Prostate gland (tissue), 2 donors: ENCODE results near the gene RNF227. TPM values are rescaled to one million over a fixed set of nuclear protein-coding genes. Genes with fewer than 3 reads are reported as not detected.
"Not testable (repeated sequence)": the region's sequence is repeated elsewhere in the genome, so short reads cannot be mapped to it uniquely, and the experiment has no call there.

Experiments used
- DNase-seq: peaks from one replicate; pipeline ENCODE4 v3.0.0-alpha.2; 2019; ENCODE audit warnings: low spot score
- H3K27ac ChIP-seq, 2 donors: fragments of 200-600 bp; sonication (generic); 2 replicates each; pipeline ENCODE4 v1.5.1; 2017 to 2019
- H3K27me3 ChIP-seq: fragments of 200-600 bp; sonication (generic); replicated peaks from 2 replicates; pipeline ENCODE4 v1.5.1; 2019; ENCODE audit not compliant: insufficient read depth
- H3K36me3 ChIP-seq, 2 donors: fragments of 200-600 bp; sonication (generic); 1 replicate in 1 of 2; 2 replicates in 1 of 2; pipeline versions ENCODE4 v1.5.1 to v1.8.1; 2017 to 2019
- H3K4me1 ChIP-seq: fragments of 200-600 bp; sonication (generic); replicated peaks from 2 replicates; pipeline ENCODE4 v1.5.1; 2019
- H3K4me3 ChIP-seq, 2 donors: fragments of 200-600 bp; sonication (generic); 2 replicates each; pipeline ENCODE4 v1.5.1; 2017 to 2019
- H3K9me3 ChIP-seq: fragments of 200-600 bp; sonication (generic); 2 replicates; pipeline ENCODE4 v1.5.1; 2017
- POLR2A ChIP-seq: fragments of 450-650 bp; IDR thresholded peaks from one replicate; pipeline ENCODE4 v1.6.1; 2016; ENCODE audit warnings: antibody characterized with exemption, mild to moderate bottlenecking
- POLR2AphosphoS5 ChIP-seq: sonication (generic); formaldehyde crosslinking; IDR thresholded peaks from one replicate; pipeline ENCODE4 v1.6.1; 2017; ENCODE audit warnings: antibody characterized with exemption
- WGBS: methylation state at CpG from one replicate; pipeline ENCODE4 v1.1.5; 2018; 5-methylcytosine and 5-hydroxymethylcytosine counted together
- intact Hi-C: fragments of 100-400 bp; cut with DNase I; formaldehyde crosslinking; loops from one replicate; pipeline ENCODE4 v1.14.2; 2022
- total RNA-seq, 2 donors: library from RNA; depleted of rRNA; stranded (reverse); fragments of >200 nt; gene quantifications; one replicate each; pipeline ENCODE4 v1.1.0, GENCODE V29; 2016
- TF ChIP-seq, protein P1 (sequence below), 4 experiments: fragments of 200-600 bp in 2 of 4; fragments of 450-650 bp in 2 of 4; sonication (generic) in 2 of 4; IDR thresholded peaks; 1 replicate in 3 of 4; 2 replicates in 1 of 4; pipeline ENCODE4 v1.5.1; 2016 to 2019; ENCODE audit warnings: antibody characterized with exemption in 4 of 4, mild to moderate bottlenecking in 2 of 4, moderate library complexity in 2 of 4

Gene RNF227
- total RNA-seq, 2 donors from 2014 or later: 7.8 to 32.4 TPM

DNA sequence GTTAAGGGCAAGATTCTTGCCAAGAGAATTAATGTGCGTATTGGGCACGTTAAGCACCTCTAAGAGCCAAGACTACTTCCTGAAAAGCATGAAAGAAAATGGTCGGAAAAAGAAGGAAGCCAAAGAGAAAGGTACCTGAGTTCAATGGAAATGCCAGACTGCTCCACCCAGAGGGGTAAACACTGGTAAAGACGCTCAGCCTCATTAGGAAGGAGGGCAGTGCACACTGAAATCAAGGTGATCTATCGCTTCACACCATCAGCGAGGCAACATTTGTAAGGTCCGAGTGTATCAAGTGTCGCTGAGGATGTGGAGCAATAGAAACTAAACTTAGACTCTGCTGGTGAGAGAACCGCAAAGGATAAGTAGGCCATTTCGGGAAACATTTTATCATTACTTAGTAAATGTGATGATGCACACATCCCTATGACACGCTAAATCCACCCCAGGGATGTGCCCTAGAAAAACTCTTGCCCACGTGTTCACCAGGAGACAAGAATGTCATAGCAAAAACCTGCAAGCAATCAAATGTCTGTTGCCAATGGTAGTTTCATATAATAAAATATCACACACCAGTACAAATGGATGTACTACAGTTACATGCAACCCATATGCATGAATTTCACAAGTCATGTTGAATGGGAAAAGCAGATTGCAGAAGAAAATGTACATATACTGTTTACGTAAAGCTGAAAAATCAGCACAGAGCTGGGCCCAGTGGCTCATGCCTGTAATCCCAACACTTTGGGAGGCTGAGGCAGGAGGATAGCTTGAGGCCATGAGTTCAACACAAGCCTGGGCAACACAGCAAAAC, 39.5 kb upstream of the RNF227 start:
- TF ChIP-seq, protein P1, sequence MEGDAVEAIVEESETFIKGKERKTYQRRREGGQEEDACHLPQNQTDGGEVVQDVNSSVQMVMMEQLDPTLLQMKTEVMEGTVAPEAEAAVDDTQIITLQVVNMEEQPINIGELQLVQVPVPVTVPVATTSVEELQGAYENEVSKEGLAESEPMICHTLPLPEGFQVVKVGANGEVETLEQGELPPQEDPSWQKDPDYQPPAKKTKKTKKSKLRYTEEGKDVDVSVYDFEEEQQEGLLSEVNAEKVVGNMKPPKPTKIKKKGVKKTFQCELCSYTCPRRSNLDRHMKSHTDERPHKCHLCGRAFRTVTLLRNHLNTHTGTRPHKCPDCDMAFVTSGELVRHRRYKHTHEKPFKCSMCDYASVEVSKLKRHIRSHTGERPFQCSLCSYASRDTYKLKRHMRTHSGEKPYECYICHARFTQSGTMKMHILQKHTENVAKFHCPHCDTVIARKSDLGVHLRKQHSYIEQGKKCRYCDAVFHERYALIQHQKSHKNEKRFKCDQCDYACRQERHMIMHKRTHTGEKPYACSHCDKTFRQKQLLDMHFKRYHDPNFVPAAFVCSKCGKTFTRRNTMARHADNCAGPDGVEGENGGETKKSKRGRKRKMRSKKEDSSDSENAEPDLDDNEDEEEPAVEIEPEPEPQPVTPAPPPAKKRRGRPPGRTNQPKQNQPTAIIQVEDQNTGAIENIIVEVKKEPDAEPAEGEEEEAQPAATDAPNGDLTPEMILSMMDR (IDR thresholded peaks at IDR 0.05): no peak
- TF ChIP-seq POLR2A (no peak), POLR2AphosphoS5 (no peak)
- WGBS: 68% methylated on average over 13 of the region's 13 CpGs
- H3K9me3 ChIP-seq: no peaks in the 10 kb centered on the region
- no peak overlapping the region for H3K27ac ChIP-seq
- no peak for DNase-seq
- H3K27me3 ChIP-seq: no peaks in the 10 kb centered on the region
- no peaks in the 10 kb centered on the region for H3K4me1 ChIP-seq
- H3K36me3 ChIP-seq: no peaks in the 10 kb centered on the region
- intact Hi-C loops: no loop called here
- no peak overlapping the region for H3K4me3 ChIP-seq

DNA sequence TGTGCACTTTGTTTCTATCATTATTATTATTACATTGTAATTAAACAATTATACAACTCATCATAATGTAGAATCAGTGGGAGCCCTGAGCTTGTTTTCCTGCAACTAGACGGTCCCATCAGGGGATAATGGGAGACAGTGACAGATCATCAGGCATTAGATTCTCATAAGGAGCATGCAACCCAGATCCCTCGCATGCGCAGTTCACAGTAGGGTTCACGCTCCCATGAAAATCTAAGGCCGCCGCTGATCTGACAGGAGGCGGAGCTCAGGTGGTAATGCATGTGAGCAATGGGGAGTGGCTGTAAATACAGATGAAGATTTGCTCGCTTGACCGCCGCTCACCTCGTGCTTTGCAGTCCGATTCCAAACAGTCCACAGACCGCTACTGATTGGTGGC, 37.2 kb upstream of the RNF227 start:
- 96% methylated on average over 13 of the region's 13 CpGs for WGBS
- H3K36me3 ChIP-seq, intact Hi-C loops, H3K27me3 ChIP-seq, H3K9me3 ChIP-seq, H3K27ac ChIP-seq, DNase-seq, H3K4me1 ChIP-seq, H3K4me3 ChIP-seq: not testable (repeated sequence)

DNA sequence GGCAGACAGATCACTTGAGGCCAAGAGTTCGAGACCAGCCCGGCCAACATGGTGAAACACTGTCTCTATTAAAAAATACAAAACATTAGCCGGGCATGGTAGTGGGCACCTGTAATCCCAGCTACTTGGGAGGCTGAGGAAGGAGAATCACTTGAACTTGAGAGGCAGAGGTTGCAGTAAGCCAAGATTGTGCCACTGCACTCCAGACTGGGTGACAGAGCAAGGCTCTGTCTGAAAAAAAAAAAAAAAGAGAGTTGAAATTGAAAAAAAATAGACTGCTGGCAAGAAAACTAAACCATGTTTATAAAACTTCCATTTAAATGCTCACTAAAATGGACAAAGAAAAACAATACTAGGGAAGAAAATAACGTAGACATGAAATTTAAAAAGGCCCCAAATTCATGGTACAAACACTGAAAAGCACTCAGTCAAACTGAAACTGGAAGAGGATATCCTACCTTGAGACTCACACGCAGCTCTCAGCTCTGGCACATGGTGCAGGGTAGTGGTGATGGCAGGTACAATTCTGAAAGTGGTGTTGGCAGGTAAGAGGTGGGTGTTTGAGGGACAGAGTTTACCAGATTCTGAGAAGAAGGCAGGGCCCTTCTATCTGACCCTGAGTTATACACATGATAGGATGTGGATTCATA, 35.2 kb upstream of the RNF227 start:
- no peaks in the 10 kb centered on the region for H3K4me1 ChIP-seq
- no peak overlapping the region for H3K4me3 ChIP-seq
- intact Hi-C loops: no loop called here
- WGBS: 67% methylated on average over 5 of the region's 5 CpGs
- no peak for DNase-seq
- peaks cover 0 to 12% of the 10 kb centered on the region in 2 donors for H3K36me3 ChIP-seq
- no peaks in the 10 kb centered on the region for H3K27me3 ChIP-seq
- H3K27ac ChIP-seq: peak overlapping the region in 1 of 2 donors; percentile 26
- H3K9me3 ChIP-seq: no peaks in the 10 kb centered on the region
- TF ChIP-seq POLR2AphosphoS5 (no peak), POLR2A (no peak)
- TF ChIP-seq, protein P1 (IDR thresholded peaks at IDR 0.05): no peak

DNA sequence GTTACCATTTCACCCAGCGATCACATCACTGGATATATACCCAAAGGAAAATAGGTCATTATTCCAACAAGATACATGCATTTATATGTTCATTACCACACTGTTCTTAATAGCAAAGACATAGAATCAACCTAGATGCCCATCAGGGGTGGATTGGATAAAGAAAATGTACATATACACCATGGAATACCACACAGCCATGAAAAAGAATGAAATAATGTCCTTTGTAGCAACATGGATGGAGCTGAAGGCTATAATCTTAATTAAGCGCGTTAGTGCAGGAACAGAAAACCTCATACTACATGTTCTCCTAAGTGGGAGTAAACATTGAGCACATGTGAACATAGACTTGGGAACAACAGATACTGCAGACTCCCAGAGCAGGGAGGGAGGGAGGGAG, 34.5 kb upstream of the RNF227 start:
- Histone ChIP-seq H3K36me3 (peaks cover 4 to 12% of the 10 kb centered on the region in 2 donors), H3K4me3 (no peak overlapping the region), H3K4me1 (no peaks in the 10 kb centered on the region), H3K27me3 (no peaks in the 10 kb centered on the region), H3K9me3 (no peaks in the 10 kb centered on the region), H3K27ac (no peak overlapping the region)
- WGBS: 63% methylated on average over 3 of the region's 3 CpGs
- intact Hi-C loops: no loop called here
- no peak for TF ChIP-seq POLR2A
- TF ChIP-seq, protein P1 (IDR thresholded peaks at IDR 0.05): no peak
- TF ChIP-seq POLR2AphosphoS5: no peak
- no peak for DNase-seq

DNA sequence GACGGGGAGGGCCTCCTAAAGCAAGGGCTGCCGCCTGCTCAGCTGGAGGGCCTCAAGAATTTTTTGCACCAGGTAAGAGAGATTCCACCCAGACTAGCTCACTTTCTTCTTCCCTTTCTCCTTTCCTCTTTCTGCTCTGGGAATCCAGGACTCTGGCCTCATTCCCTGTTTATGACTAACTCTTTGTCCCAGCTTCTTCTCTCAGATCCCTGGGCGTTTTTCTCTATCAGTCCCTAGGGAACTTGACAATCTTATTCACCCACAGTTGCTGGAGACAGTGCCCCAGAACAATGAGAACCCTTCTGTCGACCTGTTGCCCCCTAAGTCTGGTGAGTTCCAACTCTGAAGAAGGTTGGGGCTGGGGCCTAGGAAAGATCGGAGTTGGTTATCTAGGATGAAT, 31.6 kb upstream of the RNF227 start:
- no peaks in the 10 kb centered on the region for H3K4me1 ChIP-seq
- no peak for DNase-seq
- WGBS: 85% methylated on average over 5 of the region's 5 CpGs
- TF ChIP-seq POLR2AphosphoS5 (no peak), POLR2A (no peak)
- TF ChIP-seq, protein P1 (IDR thresholded peaks at IDR 0.05): no peak
- intact Hi-C loops: no loop called here
- peaks cover 4 to 29% of the 10 kb centered on the region in 2 donors for H3K36me3 ChIP-seq
- H3K27me3 ChIP-seq: no peaks in the 10 kb centered on the region
- no peaks in the 10 kb centered on the region for H3K9me3 ChIP-seq
- no peak overlapping the region for H3K4me3 ChIP-seq
- H3K27ac ChIP-seq: no peak overlapping the region
